ENCODE results near the gene TSPAN6.

The TSPAN6 gene

DNA sequence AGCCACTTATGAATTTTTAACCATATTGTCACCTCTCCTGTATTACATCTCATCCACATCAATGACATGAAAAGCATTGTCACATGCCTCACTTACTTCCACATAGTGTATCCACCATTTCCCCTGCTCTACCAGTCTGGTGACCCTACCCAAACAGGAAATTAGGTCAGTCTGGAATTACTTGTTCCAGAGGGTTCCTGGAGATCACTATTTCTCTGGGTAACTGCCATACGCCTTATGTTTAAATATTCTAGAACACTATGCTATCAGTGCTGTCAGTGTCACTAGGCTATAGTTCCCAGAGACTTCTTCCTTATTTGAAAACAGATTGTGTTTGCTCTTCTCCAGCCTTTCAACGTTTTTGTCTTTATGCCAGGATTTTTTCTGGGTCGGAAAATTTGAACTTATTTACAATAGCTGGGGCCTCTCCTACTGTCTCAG lies 22.4 kb upstream of the TSPAN6 start:
- TF ChIP-seq, protein P1, sequence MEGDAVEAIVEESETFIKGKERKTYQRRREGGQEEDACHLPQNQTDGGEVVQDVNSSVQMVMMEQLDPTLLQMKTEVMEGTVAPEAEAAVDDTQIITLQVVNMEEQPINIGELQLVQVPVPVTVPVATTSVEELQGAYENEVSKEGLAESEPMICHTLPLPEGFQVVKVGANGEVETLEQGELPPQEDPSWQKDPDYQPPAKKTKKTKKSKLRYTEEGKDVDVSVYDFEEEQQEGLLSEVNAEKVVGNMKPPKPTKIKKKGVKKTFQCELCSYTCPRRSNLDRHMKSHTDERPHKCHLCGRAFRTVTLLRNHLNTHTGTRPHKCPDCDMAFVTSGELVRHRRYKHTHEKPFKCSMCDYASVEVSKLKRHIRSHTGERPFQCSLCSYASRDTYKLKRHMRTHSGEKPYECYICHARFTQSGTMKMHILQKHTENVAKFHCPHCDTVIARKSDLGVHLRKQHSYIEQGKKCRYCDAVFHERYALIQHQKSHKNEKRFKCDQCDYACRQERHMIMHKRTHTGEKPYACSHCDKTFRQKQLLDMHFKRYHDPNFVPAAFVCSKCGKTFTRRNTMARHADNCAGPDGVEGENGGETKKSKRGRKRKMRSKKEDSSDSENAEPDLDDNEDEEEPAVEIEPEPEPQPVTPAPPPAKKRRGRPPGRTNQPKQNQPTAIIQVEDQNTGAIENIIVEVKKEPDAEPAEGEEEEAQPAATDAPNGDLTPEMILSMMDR (IDR thresholded peaks at IDR 0.05; ENCODE audit: extremely low read depth, missing control alignments) = no peak
- DNase-seq (ENCODE audit: low spot score) = no peak

DNA sequence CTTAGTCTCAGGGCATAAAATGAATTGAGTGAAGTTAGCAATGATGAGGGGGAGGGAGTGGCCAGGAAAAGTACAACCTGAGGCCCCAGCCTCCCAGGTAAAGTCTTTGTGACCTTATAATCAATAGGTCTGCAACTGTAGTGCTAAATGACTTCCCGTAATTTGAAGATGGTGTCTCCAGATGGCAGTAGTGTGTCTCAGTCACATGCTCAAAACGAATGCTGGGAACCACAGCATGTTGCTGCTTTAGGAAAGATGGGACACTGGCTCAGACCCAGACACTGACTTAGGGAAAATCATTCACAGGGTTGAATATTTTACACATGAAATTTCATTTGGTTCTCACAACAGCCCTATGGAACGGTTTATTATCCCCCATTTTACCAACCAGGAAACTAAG lies 17.7 kb upstream of the TSPAN6 start:
- TF ChIP-seq, protein P1 (IDR thresholded peaks at IDR 0.05; ENCODE audit: extremely low read depth, missing control alignments) = no peak
- DNase-seq (ENCODE audit: low spot score) = no peak

DNA sequence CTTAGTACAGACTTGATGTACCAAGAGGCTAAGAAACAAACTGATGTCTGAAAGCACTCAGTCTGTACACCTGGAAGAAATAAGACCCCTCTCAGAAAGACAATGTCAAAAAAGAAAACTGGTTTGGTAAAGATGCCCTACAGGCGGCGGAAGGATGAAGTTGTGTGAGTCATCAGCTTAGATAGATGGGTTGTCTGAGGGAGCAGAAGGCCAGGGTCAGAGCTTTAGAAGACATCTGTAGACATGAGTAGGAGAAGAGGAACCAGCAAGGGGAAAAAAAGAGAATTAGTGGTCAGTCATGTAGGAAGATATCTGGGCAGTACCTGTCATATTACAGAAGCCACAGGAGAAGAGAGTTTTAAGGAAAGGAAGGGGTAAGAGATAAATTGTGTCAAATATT lies 15.7 kb upstream of the TSPAN6 start:
- TF ChIP-seq, protein P1 (IDR thresholded peaks at IDR 0.05; ENCODE audit: extremely low read depth, missing control alignments) = no peak
- no peak for DNase-seq (ENCODE audit: low spot score)

DNA sequence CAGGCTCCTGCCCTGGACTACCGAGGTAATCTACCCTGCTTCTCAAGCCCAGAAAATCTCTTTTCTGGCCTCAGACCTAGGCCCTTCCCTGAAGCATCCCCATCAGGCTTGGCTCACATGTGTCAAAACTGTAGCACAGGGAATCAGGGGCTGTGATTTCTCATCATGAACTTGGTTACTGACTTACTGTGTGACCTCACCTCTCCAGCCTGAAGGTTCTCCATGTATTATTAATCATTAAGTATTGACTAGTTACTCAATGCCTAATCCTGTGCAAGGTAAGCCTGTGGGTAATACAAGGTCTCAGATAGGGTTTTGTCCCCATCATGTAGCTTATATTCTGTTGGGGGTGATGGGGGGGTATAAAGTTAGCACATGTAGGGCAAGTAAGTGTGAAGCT lies 14.2 kb upstream of the TSPAN6 start:
- TF ChIP-seq, protein P1 (IDR thresholded peaks at IDR 0.05; ENCODE audit: extremely low read depth, missing control alignments) = no peak
- no peak for DNase-seq (ENCODE audit: low spot score)

DNA sequence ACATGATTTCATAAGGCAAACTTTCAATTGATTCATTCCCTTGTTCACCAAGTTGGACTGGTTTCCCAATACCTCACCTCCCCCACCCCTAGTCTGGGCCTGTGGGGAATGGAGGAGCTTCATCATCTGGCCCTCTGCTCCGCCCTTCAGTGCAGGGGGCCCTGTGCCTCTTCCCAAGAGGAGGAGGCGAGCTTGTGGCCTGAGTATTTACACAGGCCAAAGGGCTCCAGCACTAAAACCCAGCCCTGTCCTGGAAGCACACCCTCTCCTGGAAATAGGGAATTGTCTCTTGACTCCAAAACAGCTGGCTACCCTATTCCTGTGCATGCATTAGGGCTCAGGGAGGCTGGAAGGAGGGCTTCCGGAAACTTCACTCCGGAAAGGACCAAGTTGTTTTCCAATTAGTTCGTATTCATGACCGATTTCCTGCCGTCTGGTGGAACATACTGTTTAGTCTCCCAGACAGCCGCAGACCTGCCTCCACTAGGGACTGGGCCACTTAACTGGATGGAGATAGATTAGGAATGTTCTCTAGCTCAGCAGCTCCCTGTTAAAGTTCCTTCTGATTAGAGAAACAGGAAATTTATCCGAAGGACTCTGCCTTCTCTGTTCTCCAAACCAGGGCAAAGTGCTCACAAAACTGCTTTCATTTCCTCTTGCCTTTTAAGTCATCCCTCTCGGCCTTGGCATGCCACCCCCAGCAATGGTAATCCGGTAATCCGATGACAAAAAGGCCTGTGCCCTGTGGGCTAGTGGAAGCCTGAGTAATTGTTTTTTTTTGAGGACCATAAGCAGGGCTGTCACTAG lies 13.1 kb upstream of the TSPAN6 start:
- no peak for DNase-seq (ENCODE audit: low spot score)

DNA sequence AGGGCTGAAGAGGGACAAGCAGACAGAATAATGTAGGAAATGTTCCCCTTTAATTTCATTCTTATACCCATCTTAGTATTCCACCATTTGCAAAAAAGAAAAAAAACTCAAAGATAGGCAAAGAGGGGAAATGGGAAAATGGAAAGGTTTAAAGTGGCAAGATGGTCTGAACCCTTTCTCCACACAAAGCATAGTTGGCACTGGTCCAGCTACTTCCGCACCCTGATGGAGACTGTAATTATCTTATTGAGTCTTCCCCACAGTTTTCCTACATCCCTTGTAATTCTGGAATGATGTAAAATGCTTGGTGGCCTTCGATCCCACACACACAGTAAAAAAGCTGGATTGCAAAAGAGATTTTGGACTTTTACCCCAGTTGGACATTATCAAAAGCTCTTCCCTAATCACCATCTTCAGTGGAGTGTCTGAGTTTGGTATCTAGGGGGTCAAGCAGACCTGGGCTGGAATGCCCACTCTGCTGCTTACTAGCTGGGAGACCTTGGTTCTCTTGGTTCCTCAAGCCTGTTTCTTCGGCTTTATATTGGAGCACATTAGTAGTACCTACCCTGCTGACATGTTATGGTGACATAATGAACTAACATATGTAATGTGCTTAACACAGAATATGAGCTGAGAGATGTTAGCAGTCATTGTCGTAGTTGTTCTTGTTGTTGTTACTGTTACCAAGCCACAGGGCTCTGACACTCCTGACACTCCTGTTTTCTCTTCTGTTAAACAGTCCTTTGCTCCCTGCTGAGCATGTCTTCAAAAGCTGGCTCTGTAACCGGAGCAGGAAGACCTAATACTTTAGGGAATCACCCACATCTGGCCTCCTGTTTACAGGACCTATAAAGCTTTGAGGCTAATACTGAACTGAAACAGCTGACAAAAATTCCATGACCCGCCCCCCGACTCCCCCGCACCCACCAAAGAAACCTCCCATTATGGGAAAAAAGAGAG lies 12.1 kb upstream of the TSPAN6 start:
- no peak for DNase-seq (ENCODE audit: low spot score)
- TF ChIP-seq, protein P1 (IDR thresholded peaks at IDR 0.05; ENCODE audit: extremely low read depth, missing control alignments) = no peak

More for the DNA sequence above, 13.1 kb upstream of the TSPAN6 start:
- TF ChIP-seq, protein P1 (IDR thresholded peaks at IDR 0.05; ENCODE audit: extremely low read depth, missing control alignments) = no peak

DNA sequence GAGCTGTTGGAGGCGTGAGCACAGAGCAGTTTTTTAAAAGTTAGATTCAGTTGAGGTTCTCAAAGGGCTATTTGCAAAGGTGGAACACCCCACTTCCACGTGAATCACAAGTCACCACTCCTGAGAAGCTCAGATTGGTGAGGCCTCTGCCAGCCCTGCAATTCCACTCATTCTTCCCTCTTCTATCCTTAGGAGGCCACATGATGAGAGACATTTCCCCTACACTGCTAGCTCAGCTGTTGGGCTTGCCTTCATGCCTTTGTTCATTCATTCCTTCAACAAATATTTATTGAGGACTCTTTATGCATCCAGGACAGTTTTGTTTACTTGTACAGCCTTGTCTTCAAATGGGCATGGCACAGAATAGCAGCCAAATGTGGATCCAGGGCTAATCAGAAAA lies 11.1 kb upstream of the TSPAN6 start:
- TF ChIP-seq, protein P1 (IDR thresholded peaks at IDR 0.05; ENCODE audit: extremely low read depth, missing control alignments) = no peak
- DNase-seq (ENCODE audit: low spot score) = no peak
